TTC549 (cell line): ENCODE data around the gene EPAS1.

ENCODE experiments used
- FAIRE-seq: peaks from 2 replicates; lab custom pipeline; 2012; peaks lifted over from hg19 to GRCh38; lab: Jason Lieb, UNC

EPAS1 gene

GRCh38 chr2:46411245-46411641 is 114.0 kb downstream of the EPAS1 start:
- no peak for FAIRE-seq

GRCh38 chr2:46411985-46412384 is 114.8 kb downstream of the EPAS1 start:
- no peak for FAIRE-seq

- no peak for FAIRE-seq
Observed at GRCh38 chr2:46413111-46413510, 115.9 kb downstream of the EPAS1 start.

GRCh38 chr2:46413631-46414030 is 116.4 kb downstream of the EPAS1 start:
- FAIRE-seq, result no peak

GRCh38 chr2:46414701-46415100 is 117.5 kb downstream of the EPAS1 start:
- FAIRE-seq, result no peak

- FAIRE-seq, result no peak
Observed at GRCh38 chr2:46416280-46416679, 119.1 kb downstream of the EPAS1 start.

- no peak for FAIRE-seq
Observed at GRCh38 chr2:46416739-46417403, 119.7 kb downstream of the EPAS1 start.

- FAIRE-seq, result peak; percentile 85
Observed at GRCh38 chr2:46420945-46421344, 123.7 kb downstream of the EPAS1 start.

GRCh38 chr2:46421361-46421760 is 124.2 kb downstream of the EPAS1 start:
- no peak for FAIRE-seq

- FAIRE-seq, result no peak
Observed at GRCh38 chr2:46422717-46423394, 125.6 kb downstream of the EPAS1 start.

- FAIRE-seq, result no peak
Observed at GRCh38 chr2:46424937-46425336, 127.7 kb downstream of the EPAS1 start.

GRCh38 chr2:46428911-46429436 is 131.8 kb downstream of the EPAS1 start:
- no peak for FAIRE-seq

- FAIRE-seq, result no peak
Observed at GRCh38 chr2:46430413-46430812, 133.2 kb downstream of the EPAS1 start.

GRCh38 chr2:46430992-46431391 is 133.8 kb downstream of the EPAS1 start:
- no peak for FAIRE-seq

GRCh38 chr2:46431481-46432235 is 134.5 kb downstream of the EPAS1 start:
- no peak for FAIRE-seq

GRCh38 chr2:46434851-46435273 is 137.7 kb downstream of the EPAS1 start:
- no peak for FAIRE-seq

GRCh38 chr2:46435353-46435752 is 138.1 kb downstream of the EPAS1 start:
- no peak for FAIRE-seq

GRCh38 chr2:46435796-46436360 is 138.7 kb downstream of the EPAS1 start:
- FAIRE-seq, result no peak
